Astrocyte (in vitro differentiated cells and primary cell): ENCODE results near the gene RASL11A. TPM values are rescaled to one million over a fixed set of nuclear protein-coding genes. Genes with fewer than 3 reads are reported as not detected.

ENCODE experiments used
- DNase-seq: peaks from one replicate; pipeline ENCODE4 v3.0.0-alpha.2; 2010; ENCODE audit warnings: low read depth
- FAIRE-seq: peaks from 2 replicates; lab custom pipeline; 2011; peaks lifted over from hg19 to GRCh38; lab: Jason Lieb, UNC
- H2AFZ ChIP-seq: 2 replicates; pipeline ENCODE4 v1.6.0; 2012; ENCODE audit warnings: low read depth, low read length, inconsistent platforms
- H3K27ac ChIP-seq: 2 replicates; pipeline ENCODE4 v1.5.1; 2011; ENCODE audit warnings: low read depth, low read length, inconsistent platforms
- H3K27me3 ChIP-seq: 2 replicates; pipeline ENCODE4 v1.6.0; 2011; ENCODE audit warnings: low read length, inconsistent platforms; ENCODE audit not compliant: insufficient read depth
- H3K36me3 ChIP-seq: 2 replicates; pipeline ENCODE4 v1.5.1; 2011; ENCODE audit warnings: low read length, inconsistent platforms; ENCODE audit not compliant: insufficient read depth
- H3K4me1 ChIP-seq: 2 replicates; pipeline ENCODE4 v1.5.1; 2011; ENCODE audit warnings: low read length, inconsistent platforms; ENCODE audit not compliant: insufficient read depth
- H3K4me2 ChIP-seq: 2 replicates; pipeline ENCODE4 v1.6.0; 2012; ENCODE audit warnings: low read length, inconsistent platforms
- H3K4me3 ChIP-seq: 2 replicates; pipeline ENCODE4 v1.5.1; 2011; ENCODE audit warnings: low read depth, mild to moderate bottlenecking, low read length, inconsistent platforms; ENCODE audit not compliant: insufficient read depth
- H3K79me2 ChIP-seq: 2 replicates; pipeline ENCODE4 v1.6.0; 2012; ENCODE audit warnings: mild to moderate bottlenecking, low read length, inconsistent platforms; ENCODE audit not compliant: insufficient read depth
- H3K9ac ChIP-seq: 2 replicates; pipeline ENCODE4 v1.6.0; 2012; ENCODE audit warnings: mild to moderate bottlenecking, low read length, inconsistent platforms
- H3K9me3 ChIP-seq: 2 replicates; pipeline ENCODE4 v1.5.1; 2012; ENCODE audit warnings: low read depth, mild to moderate bottlenecking, low read length, inconsistent platforms; ENCODE audit not compliant: insufficient read depth
- H4K20me1 ChIP-seq: 2 replicates; pipeline ENCODE4 v1.6.0; 2012; ENCODE audit warnings: low read length, inconsistent platforms; ENCODE audit not compliant: insufficient read depth
- H3K27ac Mint-ChIP-seq: one replicate; pipeline ENCODE4 v1.8.0; 2021; ENCODE audit warnings: mild to moderate bottlenecking, mixed read lengths; ENCODE audit not compliant: unreplicated experiment
- H3K27me3 Mint-ChIP-seq: one replicate; pipeline ENCODE4 v1.8.0; 2021; ENCODE audit warnings: low read depth, mixed read lengths; ENCODE audit not compliant: unreplicated experiment
- H3K36me3 Mint-ChIP-seq: one replicate; pipeline ENCODE4 v1.8.0; 2021; ENCODE audit warnings: low read depth, mixed read lengths; ENCODE audit not compliant: unreplicated experiment
- H3K4me1 Mint-ChIP-seq: one replicate; pipeline ENCODE4 v1.8.0; 2021; ENCODE audit warnings: low read depth, mixed read lengths; ENCODE audit not compliant: unreplicated experiment
- H3K4me3 Mint-ChIP-seq: one replicate; pipeline ENCODE4 v1.8.0; 2021; ENCODE audit warnings: mild to moderate bottlenecking, moderate library complexity, mixed read lengths; ENCODE audit not compliant: unreplicated experiment
- H3K9me3 Mint-ChIP-seq: one replicate; pipeline ENCODE4 v1.8.0; 2021; ENCODE audit warnings: mild to moderate bottlenecking, mixed read lengths; ENCODE audit not compliant: unreplicated experiment
- EZH2 ChIP-seq: IDR thresholded peaks from 2 replicates; pipeline ENCODE4 v1.6.1; 2012; ENCODE audit warnings: mild to moderate bottlenecking, low read length, inconsistent platforms; ENCODE audit not compliant: insufficient read depth
- total RNA-seq: library from RNA; stranded (reverse); gene quantifications from 2 replicates; pipeline ENCODE4 v1.2.1, GENCODE V29; 2021
- TF ChIP-seq, protein P1 (sequence below): IDR thresholded peaks from 2 replicates; pipeline ENCODE4 v1.5.1; 2011; ENCODE audit warnings: low read depth, mild to moderate bottlenecking, inconsistent platforms, low read length, moderate library complexity; ENCODE audit not compliant: insufficient read depth

Gene RASL11A
- total RNA-seq, 1 donor from 2014 or later, result 2.2 TPM

DNA sequence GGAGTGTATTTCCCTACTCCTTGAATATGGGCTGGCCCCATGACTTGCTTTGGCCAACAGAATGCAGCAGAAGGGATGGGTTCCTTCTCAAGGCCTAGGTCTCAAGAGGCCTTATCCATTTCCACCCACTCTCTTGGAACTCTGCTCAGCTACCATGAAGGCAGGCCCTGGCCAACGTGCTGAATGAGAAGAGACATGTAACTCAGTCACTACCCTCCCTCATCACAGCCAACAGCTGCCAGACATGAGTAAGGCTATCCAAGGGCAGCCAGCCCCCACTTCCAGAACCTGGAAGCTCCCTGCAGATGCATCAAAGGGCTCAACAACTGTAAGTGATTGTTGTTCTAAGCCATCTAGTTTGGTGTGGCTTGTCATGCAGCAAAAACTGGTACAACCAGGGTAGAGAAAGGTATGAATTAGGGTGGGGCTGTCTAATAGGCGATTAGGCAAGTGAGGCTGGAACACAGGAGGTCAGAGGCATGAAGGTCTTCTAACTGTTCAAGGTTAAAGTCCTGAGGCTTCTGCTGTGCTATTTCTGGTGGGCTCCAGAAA lies 1.4 kb upstream of the RASL11A start:
- no peak overlapping the region for H2AFZ ChIP-seq
- no peaks in the 10 kb centered on the region for H3K9me3 Mint-ChIP-seq
- peaks cover 8% of the 10 kb centered on the region for H4K20me1 ChIP-seq
- no peak overlapping the region for H3K4me3 ChIP-seq
- peaks cover 5% of the 10 kb centered on the region for H3K36me3 Mint-ChIP-seq
- DNase-seq (no peak), FAIRE-seq (no peak)
- no peak overlapping the region for H3K4me2 ChIP-seq
- H3K9me3 ChIP-seq, result no peaks in the 10 kb centered on the region
- H3K27me3 ChIP-seq, result no peaks in the 10 kb centered on the region
- peaks cover 4% of the 10 kb centered on the region for H3K4me1 Mint-ChIP-seq
- H3K79me2 ChIP-seq, result no peaks in the 10 kb centered on the region
- H3K36me3 ChIP-seq, result no peaks in the 10 kb centered on the region
- H3K9ac ChIP-seq, result no peak overlapping the region
- peaks cover 12% of the 10 kb centered on the region for H3K4me1 ChIP-seq
- no peak overlapping the region for H3K4me3 Mint-ChIP-seq
- TF ChIP-seq, protein P1, sequence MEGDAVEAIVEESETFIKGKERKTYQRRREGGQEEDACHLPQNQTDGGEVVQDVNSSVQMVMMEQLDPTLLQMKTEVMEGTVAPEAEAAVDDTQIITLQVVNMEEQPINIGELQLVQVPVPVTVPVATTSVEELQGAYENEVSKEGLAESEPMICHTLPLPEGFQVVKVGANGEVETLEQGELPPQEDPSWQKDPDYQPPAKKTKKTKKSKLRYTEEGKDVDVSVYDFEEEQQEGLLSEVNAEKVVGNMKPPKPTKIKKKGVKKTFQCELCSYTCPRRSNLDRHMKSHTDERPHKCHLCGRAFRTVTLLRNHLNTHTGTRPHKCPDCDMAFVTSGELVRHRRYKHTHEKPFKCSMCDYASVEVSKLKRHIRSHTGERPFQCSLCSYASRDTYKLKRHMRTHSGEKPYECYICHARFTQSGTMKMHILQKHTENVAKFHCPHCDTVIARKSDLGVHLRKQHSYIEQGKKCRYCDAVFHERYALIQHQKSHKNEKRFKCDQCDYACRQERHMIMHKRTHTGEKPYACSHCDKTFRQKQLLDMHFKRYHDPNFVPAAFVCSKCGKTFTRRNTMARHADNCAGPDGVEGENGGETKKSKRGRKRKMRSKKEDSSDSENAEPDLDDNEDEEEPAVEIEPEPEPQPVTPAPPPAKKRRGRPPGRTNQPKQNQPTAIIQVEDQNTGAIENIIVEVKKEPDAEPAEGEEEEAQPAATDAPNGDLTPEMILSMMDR, result no peak
- no peak for TF ChIP-seq EZH2
- H3K27ac ChIP-seq, result no peak overlapping the region
- H3K27ac Mint-ChIP-seq, result no peak overlapping the region
- peaks cover 9% of the 10 kb centered on the region for H3K27me3 Mint-ChIP-seq

DNA sequence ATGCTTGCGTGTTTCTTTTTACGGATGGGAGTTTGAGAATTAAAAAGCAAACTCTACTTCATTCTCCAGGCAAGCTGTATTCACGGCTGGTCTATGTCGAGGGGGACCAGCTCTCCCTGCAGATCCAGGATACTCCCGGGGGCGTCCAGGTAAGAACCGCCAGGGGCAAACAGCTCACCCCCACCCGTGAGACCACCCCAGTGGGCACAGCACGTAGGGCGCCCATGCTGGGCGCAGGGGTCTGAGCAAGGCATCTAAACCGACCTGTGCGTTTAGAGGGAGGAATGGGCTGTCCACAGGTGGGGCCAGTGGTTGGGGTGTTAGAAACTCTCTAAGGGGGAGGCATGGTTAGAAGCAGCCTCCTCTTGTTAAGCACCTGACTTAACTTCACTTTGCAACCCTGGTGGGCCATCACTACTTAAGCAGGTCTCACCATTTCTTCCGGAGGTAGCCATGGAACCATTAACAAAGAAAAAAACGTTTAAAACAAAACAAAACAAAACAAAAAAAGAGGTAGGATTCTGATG lies 1.0 kb downstream of the RASL11A start:
- H3K27me3 Mint-ChIP-seq, result peaks cover 25% of the 10 kb centered on the region

More for the DNA sequence above, 1.0 kb downstream of the RASL11A start:
- Histone ChIP-seq H3K36me3 (no peaks in the 10 kb centered on the region), H3K27ac (no peak overlapping the region), H3K4me1 (peaks cover 12% of the 10 kb centered on the region), H3K4me3 (peak overlapping the region; percentile 62), H3K79me2 (no peaks in the 10 kb centered on the region), H2AFZ (peak overlapping the region; percentile 79), H3K27me3 (no peaks in the 10 kb centered on the region), H4K20me1 (peaks cover 4% of the 10 kb centered on the region), H3K9ac (peak overlapping the region; percentile 70), H3K4me2 (peak overlapping the region; percentile 87), H3K9me3 (no peaks in the 10 kb centered on the region)
- FAIRE-seq (no peak), DNase-seq (no peak)
- Mint-ChIP-seq H3K9me3 (no peaks in the 10 kb centered on the region), H3K4me1 (no peaks in the 10 kb centered on the region), H3K4me3 (peak overlapping the region; percentile 67), H3K27ac (no peak overlapping the region), H3K36me3 (peaks cover 2% of the 10 kb centered on the region)
- TF ChIP-seq, protein P1, result no peak
- TF ChIP-seq EZH2, result no peak
